Aorta (tissue), 5 donors: ENCODE data around the gene ZGPAT. TPM values are rescaled to one million over a fixed set of nuclear protein-coding genes. Genes with fewer than 3 reads are reported as not detected.
"Not testable (repeated sequence)": the region's sequence is repeated elsewhere in the genome, so short reads cannot be mapped to it uniquely, and the experiment has no call there.

Experiments
- ATAC-seq: fragments of 200-7000 bp; cut with Tn5 transposase; one replicate; pipeline ENCODE4 v1.9.1; 2022; ENCODE audit warnings: moderate library complexity; ENCODE audit not compliant: low FRiP score
- DNase-seq, 2 donors: peaks; one replicate each; pipeline ENCODE4 v3.0.0-alpha.2; 2020
- H3K27ac ChIP-seq, 2 donors: one replicate each; pipeline ENCODE4 v1.5.1; 2013; ENCODE audit warnings: low read length in 2 of 2, mild to moderate bottlenecking in 2 of 2, moderate library complexity in 2 of 2, control low read depth in 1 of 2, inconsistent platforms in 1 of 2, low read depth in 1 of 2
- H3K27me3 ChIP-seq, 2 donors: one replicate each; pipeline ENCODE4 v1.6.1; 2013; ENCODE audit warnings: control low read depth in 1 of 2, low read length in 1 of 2, mild to moderate bottlenecking in 1 of 2, moderate library complexity in 1 of 2; ENCODE audit not compliant: insufficient read depth in 2 of 2, control insufficient read depth in 1 of 2
- H3K36me3 ChIP-seq, 2 donors: one replicate each; pipeline ENCODE4 v1.6.1; 2013; ENCODE audit warnings: control low read depth in 1 of 2, low read length in 1 of 2, mild to moderate bottlenecking in 1 of 2; ENCODE audit not compliant: insufficient read depth in 2 of 2, control insufficient read depth in 1 of 2
- H3K4me1 ChIP-seq, 2 donors: one replicate each; pipeline ENCODE4 v1.6.1; 2013; ENCODE audit warnings: low read length in 2 of 2, control low read depth in 1 of 2, mild to moderate bottlenecking in 1 of 2, moderate library complexity in 1 of 2; ENCODE audit not compliant: insufficient read depth in 2 of 2, control insufficient read depth in 1 of 2
- H3K4me3 ChIP-seq, 2 donors: one replicate each; pipeline ENCODE4 v1.5.1; 2013; ENCODE audit warnings: low read length in 2 of 2, control low read depth in 1 of 2, mild to moderate bottlenecking in 1 of 2
- H3K9me3 ChIP-seq: one replicate; pipeline ENCODE4 v1.6.1; 2013; ENCODE audit warnings: mild to moderate bottlenecking, low read length; ENCODE audit not compliant: control insufficient read depth
- WGBS, 2 donors: extraction: QIAGEN DNeasy Blood & Tissue Kit; methylation state at CpG; one replicate each; pipeline ENCODE4 v1.1.7; 2013; 5-methylcytosine and 5-hydroxymethylcytosine counted together
- intact Hi-C, 2 donors: fragments of 100-400 bp; cut with DNase I; formaldehyde crosslinking; loops; one replicate each; pipeline versions ENCODE4 v1.14.2 to v1.15.0; 2022
- long read RNA-seq, 2 donors: library from polyadenylated mRNA; unstranded; transcript quantifications; one replicate each; pipeline ENCODE4 v2.0.0, GENCODE V29; 2020 to 2021
- polyA plus RNA-seq, 2 donors: library from polyadenylated mRNA; stranded (reverse); fragments of 200-250 nt; gene quantifications; one replicate each; pipeline ENCODE4 v1.2.3, GENCODE V29; 2013
- total RNA-seq, 2 donors: library from RNA; stranded (reverse); fragmentation: NEBNext Ultra II Directional; extraction: Animal tissue kit (Norgen Biotek cat#: 25700); gene quantifications; one replicate each; pipeline ENCODE4 v1.2.1, GENCODE V29; 2021
- donor health status: healthy with polysubstance abuse.
- donor health status: Bipolar disorder and iron deficiency.
- donor health status: DM: no; HTN: no; CAD: no.
- donor health status: DM: no; HTN: no; CAD: no.
- donor health status: DM: yes; HTN: yes; CAD: no.

ZGPAT gene
- total RNA-seq (10 to 100 TPM; 20.8 to 28.6 TPM), polyA plus RNA-seq (10 to 100 TPM; 22.5 to 49.5 TPM)
- long read RNA-seq, donor 1, transcript ZGPAT-204 (7 exons, 1,890 nt): minor isoform, 21 of 127 reads
- long read RNA-seq, donor 1, transcript ZGPAT-202 (7 exons, 1,871 nt): major isoform, 67 of 127 reads
- long read RNA-seq, donor 1, transcript ZGPAT-206 (7 exons, 1,881 nt): minor isoform, 7 of 127 reads
- long read RNA-seq, donor 1, partial matches to known transcripts: 9 of 127 reads
- long read RNA-seq, donor 1, other reads (novel, unspliced or antisense): 19 of 127 reads
- long read RNA-seq, donor 2, transcript ZGPAT-202 (7 exons, 1,871 nt): major isoform, 5 of 18 reads
- long read RNA-seq, donor 2, partial matches to known transcripts: 8 of 18 reads
- long read RNA-seq, donor 2, other reads (novel, unspliced or antisense): 0 of 18 reads

- 0% methylated on average over 44 to 98 of the region's 98 CpGs for WGBS, 2 donors
- Histone ChIP-seq H3K4me1 (no peaks in the 10 kb centered on the region), H3K4me3 (peak within 1 kb of the TSS; percentile 93 to 96), H3K27ac (peak within 1 kb of the TSS; percentile 6 to 84), H3K36me3 (peaks cover 0 to 1% of the 10 kb centered on the region in 2 donors), H3K27me3 (no peaks in the 10 kb centered on the region), H3K9me3 (no peaks in the 10 kb centered on the region)
- intact Hi-C loops: loop anchor here in 1 of 2 donors (1.0 kb wide), 1 partner anchor 49 kb away; the partner anchor contains the start of gene RTEL1
- DNase-seq (peak; percentile 94 to 97), ATAC-seq (peak; percentile 95)
Measured at GRCh38 chr20:63707558-63708300, at the start of gene ZGPAT, which contains the start of gene ARFRP1. ZGPAT (plus strand) TSS chr20:63708039; CDS start chr20:63708581, 542 bp downstream. ARFRP1 (minus strand) TSS chr20:63707976; CDS start chr20:63707091, 885 bp downstream.

- no peaks in the 10 kb centered on the region for H3K9me3 ChIP-seq
- peak overlapping the region; percentile 28 to 32 for H3K4me3 ChIP-seq
- H3K36me3 ChIP-seq: no peaks in the 10 kb centered on the region
- H3K27ac ChIP-seq: peak overlapping the region in 1 of 2 donors; percentile 34
- intact Hi-C loops: loop anchor here in 1 of 2 donors (1.0 to 10.0 kb wide), 3 partner anchors 23 to 124 kb away; partner anchors contain the start of genes ARFRP1 and PTK6
- ATAC-seq (peak; percentile 58), DNase-seq (no peak)
- 1 to 2% methylated on average over 25 of the region's 25 CpGs for WGBS, 2 donors
- no peaks in the 10 kb centered on the region for H3K27me3 ChIP-seq
- no peaks in the 10 kb centered on the region for H3K4me1 ChIP-seq
Measured at GRCh38 chr20:63658749-63659187, 49.1 kb upstream of the ZGPAT start.

- H3K4me1 ChIP-seq: no peaks in the 10 kb centered on the region
- ATAC-seq (no peak), DNase-seq (no peak)
- H3K4me3 ChIP-seq: peak overlapping the region in 1 of 2 donors; percentile 32
- H3K27me3 ChIP-seq: no peaks in the 10 kb centered on the region
- 60 to 61% methylated on average over 13 of the region's 13 CpGs for WGBS, 2 donors
- peak overlapping the region in 1 of 2 donors; percentile 34 for H3K27ac ChIP-seq
- H3K36me3 ChIP-seq: no peaks in the 10 kb centered on the region
- intact Hi-C loops: loop anchor here in 1 of 2 donors (1.0 to 10.0 kb wide), 2 partner anchors 22 to 125 kb away; partner anchors contain the start of gene PTK6
- H3K9me3 ChIP-seq: no peaks in the 10 kb centered on the region
Measured at GRCh38 chr20:63659370-63659769, 48.5 kb upstream of the ZGPAT start.

- H3K27ac ChIP-seq, H3K4me1 ChIP-seq, H3K36me3 ChIP-seq, ATAC-seq, DNase-seq, H3K4me3 ChIP-seq, H3K27me3 ChIP-seq, H3K9me3 ChIP-seq, intact Hi-C loops: not testable (repeated sequence)
- WGBS, 2 donors: 81 to 88% methylated on average over 10 of the region's 10 CpGs
Measured at GRCh38 chr20:63660174-63660573, 47.7 kb upstream of the ZGPAT start.

- Histone ChIP-seq H3K27ac (no peak overlapping the region), H3K4me3 (no peak overlapping the region), H3K36me3 (no peaks in the 10 kb centered on the region), H3K27me3 (no peaks in the 10 kb centered on the region), H3K4me1 (no peaks in the 10 kb centered on the region), H3K9me3 (no peaks in the 10 kb centered on the region)
- 79 to 84% methylated on average over 8 of the region's 8 CpGs for WGBS, 2 donors
- intact Hi-C loops: no loop called here
- no peak for ATAC-seq
- DNase-seq: no peak
Measured at GRCh38 chr20:63660622-63661021, 47.2 kb upstream of the ZGPAT start.

- no peak for DNase-seq
- intact Hi-C loops: no loop called here
- WGBS, 2 donors: 95% methylated on average over 22 of the region's 22 CpGs
Measured at GRCh38 chr20:63661108-63661507, 46.7 kb upstream of the ZGPAT start.

GRCh38 chr20:63661959-63662812, 45.7 kb upstream of the ZGPAT start:
- DNase-seq (no peak), ATAC-seq (no peak)
- Histone ChIP-seq H3K4me3 (no peak overlapping the region), H3K27me3 (no peaks in the 10 kb centered on the region), H3K9me3 (no peaks in the 10 kb centered on the region), H3K36me3 (peaks cover 0 to under 1% of the 10 kb centered on the region in 2 donors), H3K4me1 (no peaks in the 10 kb centered on the region), H3K27ac (no peak overlapping the region)
- intact Hi-C loops: no loop called here
- WGBS, 2 donors: 93 to 94% methylated on average over 33 of the region's 33 CpGs

More at GRCh38 chr20:63661108-63661507, 46.7 kb upstream of the ZGPAT start:
- H3K36me3 ChIP-seq: no peaks in the 10 kb centered on the region
- no peak overlapping the region for H3K27ac ChIP-seq
- no peaks in the 10 kb centered on the region for H3K27me3 ChIP-seq
- H3K9me3 ChIP-seq: no peaks in the 10 kb centered on the region
- H3K4me3 ChIP-seq: no peak overlapping the region
- ATAC-seq: no peak
- H3K4me1 ChIP-seq: no peaks in the 10 kb centered on the region

GRCh38 chr20:63662813-63663189, 45.0 kb upstream of the ZGPAT start:
- WGBS, 2 donors: 88 to 92% methylated on average over 9 of the region's 9 CpGs
- no peaks in the 10 kb centered on the region for H3K9me3 ChIP-seq
- H3K4me1 ChIP-seq: no peaks in the 10 kb centered on the region
- H3K36me3 ChIP-seq: peaks cover 0 to 4% of the 10 kb centered on the region in 2 donors
- H3K27me3 ChIP-seq: no peaks in the 10 kb centered on the region
- no peak for DNase-seq
- no peak for ATAC-seq
- intact Hi-C loops: no loop called here
- H3K4me3 ChIP-seq: no peak overlapping the region
- no peak overlapping the region for H3K27ac ChIP-seq
